GM19324 (cell line): ENCODE data around the gene S100A6.
"Not testable (repeated sequence)": the region's sequence is repeated elsewhere in the genome, so short reads cannot be mapped to it uniquely, and the experiment has no call there.

ENCODE experiments used
- ATAC-seq: cut with Tn5 transposase; IDR thresholded peaks from one replicate; pipeline ENCODE4 v1.9.1; 2021; ENCODE audit warnings: mild to moderate bottlenecking, moderate library complexity; ENCODE audit not compliant: unreplicated experiment, low FRiP score

The S100A6 gene

GRCh38 chr1:153565529-153566374 is 30.0 kb upstream of the S100A6 start, which contains the start of gene S100A2:
S100A2 (minus strand) TSS chr1:153565844; CDS start chr1:153563877, 1,967 bp downstream.
- ATAC-seq, result no peak

DNA sequence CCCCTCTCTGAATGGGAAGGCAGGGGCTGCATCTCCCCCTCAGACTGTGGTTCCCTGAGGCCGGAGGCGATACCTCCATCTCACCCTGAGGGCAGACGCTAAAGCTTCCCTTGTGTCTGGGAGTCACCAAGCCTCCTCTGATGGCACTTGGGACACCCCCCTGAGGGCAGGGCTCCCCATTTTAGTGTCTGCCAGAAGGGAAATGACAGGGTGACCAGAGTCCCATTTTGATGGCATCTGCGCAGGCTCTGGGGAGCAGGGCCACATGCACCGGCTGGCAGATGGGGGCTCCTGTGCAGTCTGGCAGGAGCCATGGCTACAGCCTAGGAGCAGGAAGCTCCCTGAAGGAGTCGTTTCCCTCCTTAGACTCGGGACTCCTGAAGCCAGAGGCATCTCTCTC is 28.2 kb upstream of the S100A6 start:
- ATAC-seq, result no peak

DNA sequence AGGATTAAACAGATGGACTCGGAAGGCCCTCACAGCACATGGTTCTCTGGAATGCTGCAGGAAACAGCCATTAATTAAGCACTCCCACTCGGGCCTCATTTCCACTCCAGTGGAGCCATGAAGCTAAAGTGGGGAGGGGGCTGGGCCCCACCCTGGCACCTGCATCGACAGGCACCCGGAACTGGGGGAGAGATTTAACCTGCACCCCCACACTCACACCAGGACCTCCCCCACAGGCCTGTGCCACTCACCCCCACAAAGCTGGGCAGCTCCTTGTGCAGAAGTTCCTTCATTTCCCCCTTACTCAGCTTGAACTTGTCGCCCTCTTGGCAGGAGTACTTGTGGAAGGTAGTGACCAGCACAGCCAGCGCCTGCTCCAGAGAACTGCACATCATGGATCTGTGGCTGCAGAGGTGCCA is 27.7 kb upstream of the S100A6 start:
- ATAC-seq, result no peak

DNA sequence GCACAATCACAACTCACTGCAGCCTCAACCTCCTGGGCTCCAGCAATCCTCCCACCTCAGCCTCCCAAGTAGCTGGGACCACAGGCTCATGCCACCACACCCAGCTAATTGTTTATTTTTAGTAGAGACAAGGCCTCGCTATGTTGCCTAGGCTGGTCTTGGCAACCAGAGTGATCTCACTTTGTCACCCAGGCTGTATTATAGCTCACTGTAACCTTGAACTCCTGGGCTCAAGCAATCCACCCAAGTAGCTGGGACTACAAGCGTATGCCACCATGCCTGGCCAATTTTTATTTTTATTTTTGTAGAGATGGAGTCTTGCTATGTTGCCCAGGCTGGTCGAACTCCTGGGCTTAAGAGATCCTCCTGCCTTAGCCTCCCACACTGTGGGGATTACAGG is 26.2 kb upstream of the S100A6 start:
- not testable (repeated sequence) for ATAC-seq

- no peak for ATAC-seq
Measured at GRCh38 chr1:153561466-153561985, 25.7 kb upstream of the S100A6 start.

- ATAC-seq, result no peak
Measured at GRCh38 chr1:153560771-153561465, 25.1 kb upstream of the S100A6 start.

- ATAC-seq, result no peak
Measured at GRCh38 chr1:153560241-153560640, 24.4 kb upstream of the S100A6 start.

DNA sequence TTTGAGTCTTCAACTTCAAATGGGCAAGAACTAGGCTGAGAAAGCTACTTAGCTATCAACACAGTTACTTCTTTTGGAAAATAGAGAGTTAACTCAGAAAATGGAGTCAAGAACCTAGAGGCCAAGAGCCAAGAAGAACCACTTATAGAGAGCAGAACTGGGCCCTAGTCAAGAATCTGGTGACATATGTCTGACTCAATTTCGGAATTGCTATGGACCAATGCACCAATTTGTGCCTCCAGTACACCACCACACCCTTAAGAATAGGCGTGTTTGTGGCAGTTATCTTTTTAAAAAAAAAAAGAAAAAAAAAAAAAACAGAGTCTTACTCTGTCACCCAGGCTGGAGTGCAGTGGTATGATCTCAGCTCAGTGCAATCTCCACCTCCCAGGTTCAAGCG is 22.1 kb upstream of the S100A6 start:
- ATAC-seq, result no peak

DNA sequence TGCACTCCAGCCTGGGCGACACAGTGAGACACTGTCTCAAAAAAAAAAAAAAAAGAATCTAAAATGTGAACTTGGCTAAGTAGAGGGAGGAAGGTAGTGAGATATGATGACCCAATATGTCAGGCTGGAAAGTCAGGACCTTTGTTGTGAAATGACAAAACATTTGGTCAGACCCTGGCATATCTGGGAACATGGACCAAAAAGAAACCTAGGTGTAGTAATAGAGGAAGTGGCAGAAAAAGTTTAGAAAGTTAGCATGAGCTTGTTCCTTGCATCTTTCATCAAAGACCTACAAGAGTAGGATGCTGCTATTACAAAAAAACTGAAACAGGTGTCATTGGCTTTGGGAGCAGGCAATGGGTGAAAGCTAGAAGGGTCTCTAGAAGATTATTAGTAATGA is 20.6 kb upstream of the S100A6 start:
- no peak for ATAC-seq

DNA sequence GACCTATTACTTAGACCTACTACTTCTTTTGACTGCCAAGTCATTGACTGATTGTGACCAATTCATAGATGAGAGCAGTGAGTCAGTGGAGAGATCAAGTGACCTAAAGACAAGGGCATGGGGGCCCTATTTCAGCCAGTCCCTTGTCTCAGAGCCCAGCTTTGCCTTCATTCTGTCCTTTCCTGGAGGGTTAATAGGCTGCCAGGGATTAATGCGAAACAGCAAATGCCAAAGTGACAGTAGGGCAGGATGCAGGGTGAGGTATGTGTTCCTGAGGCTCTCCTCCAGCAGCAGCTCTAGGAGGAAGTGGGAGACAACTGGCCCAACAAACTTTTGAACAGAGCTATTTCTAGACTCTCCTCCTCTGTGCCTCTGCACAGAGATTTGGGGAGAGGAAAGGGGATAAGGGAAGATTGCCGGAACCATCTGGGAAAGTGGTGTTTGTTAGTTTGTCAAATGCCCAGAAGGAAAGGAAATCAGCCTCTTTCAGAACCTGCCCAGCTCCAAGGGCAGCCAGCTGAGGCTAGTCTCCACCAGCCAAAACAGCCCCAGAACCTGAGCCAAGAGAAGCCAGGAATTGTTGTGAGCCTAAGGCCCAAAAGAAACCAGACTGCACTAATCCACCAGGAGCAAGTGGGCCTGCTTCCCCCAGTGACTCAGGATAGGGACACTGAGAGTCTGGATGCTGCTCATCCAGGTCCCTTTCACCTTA is 18.2 kb upstream of the S100A6 start:
- no peak for ATAC-seq

DNA sequence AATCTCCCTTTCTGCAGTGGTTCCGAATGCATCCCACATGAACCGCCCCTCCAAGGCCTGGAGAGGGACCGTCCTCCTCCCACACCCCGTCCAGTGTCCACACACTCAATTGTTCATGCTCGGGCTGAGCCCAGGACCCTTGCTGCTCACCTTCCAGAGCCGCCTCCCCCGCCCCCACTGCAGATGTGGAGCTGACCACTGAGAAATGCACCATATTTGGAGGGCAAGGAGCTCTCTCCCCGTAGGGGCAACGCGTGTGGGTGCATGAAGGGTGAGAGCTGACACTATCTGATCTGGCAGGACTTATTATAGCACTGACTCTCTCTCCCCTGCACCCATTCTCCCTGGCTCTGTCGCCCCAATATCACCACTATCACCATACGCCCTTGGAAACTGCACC is 17.3 kb upstream of the S100A6 start:
- ATAC-seq, result no peak

DNA sequence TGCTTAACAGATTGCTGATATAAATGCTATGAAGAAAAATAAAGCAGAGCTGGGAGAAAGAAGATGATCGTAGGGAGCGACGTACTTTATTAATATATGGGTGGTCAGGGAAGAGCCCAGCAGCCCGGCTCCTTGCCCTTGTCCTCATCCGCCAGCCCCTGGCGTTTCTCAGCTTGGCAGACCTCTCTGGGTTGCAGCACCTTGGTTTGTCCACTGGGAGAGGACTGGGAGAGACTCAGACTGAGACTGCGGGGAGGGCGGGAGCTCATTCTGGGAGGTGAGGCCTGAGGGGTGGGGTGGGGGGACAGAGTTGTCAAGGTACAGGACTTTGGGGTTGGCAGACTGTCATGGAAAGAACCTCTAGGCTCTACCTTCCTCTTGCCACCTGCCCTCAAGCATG is 16.5 kb upstream of the S100A6 start:
- no peak for ATAC-seq

DNA sequence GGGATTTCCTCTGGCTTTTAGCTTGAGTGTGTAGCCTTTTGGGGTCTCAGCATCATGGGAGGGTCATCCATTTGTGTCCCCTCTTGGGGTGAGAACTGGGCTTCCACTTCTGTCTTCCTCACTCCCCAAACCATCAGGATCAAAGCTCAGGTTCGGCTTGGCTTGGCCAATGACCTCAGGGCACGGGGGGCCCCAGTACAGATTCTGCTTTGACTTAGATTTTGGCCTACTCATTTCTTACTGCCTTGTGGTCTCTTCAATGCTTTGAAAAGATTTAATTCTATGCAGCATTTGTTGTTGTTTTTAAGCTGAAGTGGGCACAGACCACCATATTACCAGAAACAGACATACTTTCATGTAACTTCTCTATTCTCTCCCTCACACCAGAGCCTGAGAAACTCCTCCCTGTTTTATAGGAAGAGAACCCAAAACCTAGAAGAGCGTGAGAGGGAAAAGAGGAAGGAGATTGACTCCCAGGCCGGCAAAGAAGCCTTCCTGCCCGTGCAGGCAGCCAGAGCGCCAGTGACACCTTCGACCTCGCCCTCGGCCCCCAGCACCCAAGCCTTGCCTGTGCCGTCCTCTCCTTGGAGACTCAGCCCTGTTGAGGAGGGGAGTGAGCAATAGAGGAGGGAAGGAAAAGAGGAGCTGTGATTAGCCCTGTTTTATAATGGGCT is 15.2 kb upstream of the S100A6 start:
- ATAC-seq, result no peak

DNA sequence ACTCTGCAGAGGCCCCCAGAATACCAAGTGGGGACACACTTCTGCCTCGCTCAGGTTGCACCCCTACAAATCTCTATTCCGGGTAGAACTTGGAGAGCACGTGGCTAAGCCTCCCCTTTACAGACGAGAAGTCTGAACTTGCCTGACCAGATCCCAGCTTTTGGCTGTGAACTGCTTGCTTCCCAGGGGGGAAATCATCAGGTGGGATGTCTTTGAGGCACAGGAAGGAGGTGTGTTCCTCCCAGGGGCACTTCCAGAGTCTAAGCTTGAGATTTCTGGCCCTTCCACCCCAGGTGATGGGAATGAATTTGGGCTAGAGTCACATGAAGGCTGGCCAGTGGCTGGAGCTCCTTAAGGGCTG is 14.6 kb upstream of the S100A6 start:
- no peak for ATAC-seq

DNA sequence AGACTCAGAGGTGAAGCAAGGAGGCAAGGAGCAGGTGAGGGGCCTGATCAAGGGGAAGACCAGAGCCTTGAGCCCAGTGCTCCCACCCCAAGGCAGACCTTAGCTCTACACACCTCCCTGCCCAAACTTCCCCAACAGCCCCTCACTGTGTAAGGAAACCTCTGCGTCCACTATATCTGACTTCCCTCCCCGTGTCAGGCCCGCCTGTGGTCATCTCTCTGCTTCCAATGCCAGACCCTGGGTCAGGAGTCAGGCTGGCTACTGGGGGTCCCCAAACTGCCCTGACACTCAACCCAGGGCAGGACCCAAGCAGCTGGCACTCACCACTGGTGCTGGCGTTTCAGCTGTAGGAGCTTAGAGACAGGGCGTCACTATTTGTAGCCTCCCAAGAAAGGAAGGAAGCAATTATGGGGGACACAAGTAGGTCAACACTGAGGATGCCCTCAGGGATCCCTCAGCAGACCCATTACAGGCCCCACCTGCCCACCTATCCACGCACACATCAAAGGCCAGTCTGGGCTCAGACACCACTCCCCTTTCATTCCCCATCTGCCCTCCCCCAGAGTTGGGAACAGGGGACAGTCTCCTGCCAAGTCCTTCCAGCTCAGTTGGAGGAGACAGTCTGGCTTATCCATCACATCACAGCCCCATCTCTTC is 14.1 kb upstream of the S100A6 start:
- ATAC-seq, result no peak

- ATAC-seq, result no peak
Measured at GRCh38 chr1:153548722-153549688, 13.2 kb upstream of the S100A6 start, which contains the start of gene S100A3. S100A3 (minus strand) TSS chr1:153549258; CDS start chr1:153548485, 773 bp downstream.

DNA sequence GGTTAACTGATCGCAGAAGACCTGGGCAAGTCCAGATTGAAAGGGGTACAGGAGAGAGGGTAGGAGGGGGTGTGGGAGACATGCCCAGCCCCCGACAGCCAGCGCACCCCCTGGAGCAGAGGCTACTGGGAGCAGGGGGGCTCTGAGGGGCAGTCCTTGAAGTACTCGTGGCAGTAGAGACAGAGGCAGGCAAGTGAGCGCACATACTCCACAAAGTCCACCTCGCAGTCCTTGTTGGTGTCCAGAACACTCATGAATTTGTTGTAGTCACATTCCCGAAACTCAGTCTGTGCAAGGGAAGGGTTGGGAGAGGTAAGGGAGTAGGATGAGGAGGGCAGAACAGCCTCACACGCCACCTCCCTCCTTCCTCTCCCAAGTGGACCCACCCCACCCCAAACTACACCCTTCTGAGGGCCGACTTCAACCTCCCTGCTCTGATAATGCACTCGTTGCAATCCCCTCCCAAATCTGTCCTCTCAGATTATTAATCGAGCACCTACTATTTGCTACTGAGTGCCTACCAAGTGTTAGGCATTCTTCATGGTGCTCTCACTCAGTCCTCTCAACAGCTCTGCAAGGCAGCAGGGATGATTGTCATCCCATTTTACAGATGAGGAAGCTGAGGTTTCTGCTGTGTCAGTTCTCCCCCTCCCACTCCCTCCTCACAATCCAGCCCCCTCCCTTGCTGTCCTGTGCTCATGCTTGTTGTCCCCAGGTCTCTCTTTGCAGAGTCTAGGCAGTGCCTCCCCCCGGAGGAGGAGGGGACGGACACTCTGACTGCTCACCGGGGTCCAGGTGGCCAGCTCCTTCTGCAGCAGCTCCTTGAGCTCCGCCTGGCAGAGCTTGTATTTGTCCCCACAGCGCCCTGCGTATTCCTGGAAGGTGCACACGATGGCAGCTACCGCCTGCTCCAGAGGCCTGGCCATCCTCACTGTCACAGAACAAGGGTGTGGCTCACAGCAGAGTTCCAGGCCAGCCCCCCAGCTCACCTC is 12.1 kb upstream of the S100A6 start:
- ATAC-seq, result no peak
